ENCODE data around the gene CFAP43.

GRCh38 chr10:104223304-104223703 is 8.9 kb downstream of the CFAP43 start:
- TF ChIP-seq POLR2A (IDR thresholded peaks at IDR 0.05) (no peak), CTCF (IDR thresholded peaks at IDR 0.05) (no peak), POLR2AphosphoS5 (IDR thresholded peaks at IDR 0.05; ENCODE audit: insufficient read depth in 1 of 2, low read depth in 1 of 2) (no peak)
